Measurements from ENCODE around the gene GABRA4. TPM values are rescaled to one million over a fixed set of nuclear protein-coding genes. Genes with fewer than 3 reads are reported as not detected.

The GABRA4 gene
- total RNA-seq, 2 donors from 2014 or later: 0.28 TPM; not detected in 1

- intact Hi-C loops (cut with DNase I): no loop called here
- TF ChIP-seq POLR2A (IDR thresholded peaks at IDR 0.05) (no peak), CTCF (IDR thresholded peaks at IDR 0.05) (no peak), POLR2AphosphoS5 (IDR thresholded peaks at IDR 0.05) (no peak)
- WGBS: 67% methylated on average over 1 of the region's 1 CpG
- Histone ChIP-seq H3K36me3 (no peaks in the 10 kb centered on the region), H3K27ac (no peak overlapping the region), H3K4me3 (no peak overlapping the region), H3K27me3 (replicated peaks; ENCODE audit: insufficient read depth) (no peaks in the 10 kb centered on the region), H3K9me3 (no peaks in the 10 kb centered on the region), H3K4me1 (replicated peaks) (no peaks in the 10 kb centered on the region)
- no peak for DNase-seq (ENCODE audit: low spot score)
Measured at GRCh38 chr4:46900082-46900481, 93.3 kb downstream of the GABRA4 start.

- TF ChIP-seq POLR2A (IDR thresholded peaks at IDR 0.05): no peak
- TF ChIP-seq CTCF (IDR thresholded peaks at IDR 0.05): no peak
- no peak for TF ChIP-seq POLR2AphosphoS5 (IDR thresholded peaks at IDR 0.05)
- DNase-seq (ENCODE audit: low spot score): no peak
- 51% methylated on average over 5 of the region's 5 CpGs for WGBS
- Histone ChIP-seq H3K27ac (no peak overlapping the region), H3K36me3 (no peaks in the 10 kb centered on the region), H3K9me3 (no peaks in the 10 kb centered on the region), H3K27me3 (replicated peaks; ENCODE audit: insufficient read depth) (no peaks in the 10 kb centered on the region), H3K4me1 (replicated peaks) (no peaks in the 10 kb centered on the region), H3K4me3 (no peak overlapping the region)
- intact Hi-C loops (cut with DNase I): no loop called here
Measured at GRCh38 chr4:46894826-46895225, 98.6 kb downstream of the GABRA4 start.

GRCh38 chr4:46890056-46890455, 103.3 kb downstream of the GABRA4 start:
- WGBS: 30% methylated on average over 2 of the region's 2 CpGs
- TF ChIP-seq POLR2A (IDR thresholded peaks at IDR 0.05) (no peak), CTCF (IDR thresholded peaks at IDR 0.05) (no peak), POLR2AphosphoS5 (IDR thresholded peaks at IDR 0.05) (no peak)
- intact Hi-C loops (cut with DNase I): no loop called here

GRCh38 chr4:46889410-46889809, 104.0 kb downstream of the GABRA4 start:
- WGBS: 45% methylated on average over 2 of the region's 2 CpGs
- intact Hi-C loops (cut with DNase I): no loop called here
- TF ChIP-seq CTCF (IDR thresholded peaks at IDR 0.05) (no peak), POLR2A (IDR thresholded peaks at IDR 0.05) (no peak), POLR2AphosphoS5 (IDR thresholded peaks at IDR 0.05) (no peak)
- H3K27me3 ChIP-seq (replicated peaks; ENCODE audit: insufficient read depth): no peaks in the 10 kb centered on the region
- no peak for DNase-seq (ENCODE audit: low spot score)
- no peaks in the 10 kb centered on the region for H3K4me1 ChIP-seq (replicated peaks)
- H3K9me3 ChIP-seq: no peaks in the 10 kb centered on the region
- no peak overlapping the region for H3K4me3 ChIP-seq
- H3K36me3 ChIP-seq: no peaks in the 10 kb centered on the region
- no peak overlapping the region for H3K27ac ChIP-seq

More at GRCh38 chr4:46890056-46890455, 103.3 kb downstream of the GABRA4 start:
- Histone ChIP-seq H3K27ac (no peak overlapping the region), H3K4me3 (no peak overlapping the region), H3K27me3 (replicated peaks; ENCODE audit: insufficient read depth) (no peaks in the 10 kb centered on the region), H3K36me3 (no peaks in the 10 kb centered on the region), H3K9me3 (no peaks in the 10 kb centered on the region), H3K4me1 (replicated peaks) (no peaks in the 10 kb centered on the region)
- no peak for DNase-seq (ENCODE audit: low spot score)

GRCh38 chr4:46886711-46887110, 106.7 kb downstream of the GABRA4 start:
- Histone ChIP-seq H3K4me3 (no peak overlapping the region), H3K4me1 (replicated peaks) (no peaks in the 10 kb centered on the region), H3K27ac (no peak overlapping the region), H3K36me3 (no peaks in the 10 kb centered on the region), H3K9me3 (no peaks in the 10 kb centered on the region), H3K27me3 (replicated peaks; ENCODE audit: insufficient read depth) (no peaks in the 10 kb centered on the region)
- intact Hi-C loops (cut with DNase I): no loop called here
- DNase-seq (ENCODE audit: low spot score): no peak
- 24% methylated on average over 2 of the region's 2 CpGs for WGBS
- TF ChIP-seq POLR2AphosphoS5 (IDR thresholded peaks at IDR 0.05) (no peak), POLR2A (IDR thresholded peaks at IDR 0.05) (no peak), CTCF (IDR thresholded peaks at IDR 0.05) (no peak)
